Adrenal gland (tissue), 5 donors: ENCODE results near the gene MS4A12.

Experiments
- CTCF ChIP-seq, 6 experiments: fragments of 450-650 bp in 4 of 6; fragments of 200-600 bp in 2 of 6; sonication (generic) in 1 of 6; IDR thresholded peaks; 1 replicate in 5 of 6; 2 replicates in 1 of 6; pipeline versions ENCODE4 v1.5.1 to v1.8.0; 2016 to 2021; ENCODE audit warnings: antibody characterized with exemption in 6 of 6, mild to moderate bottlenecking in 2 of 6, moderate library complexity in 1 of 6
- POLR2A ChIP-seq, 2 donors: fragments of 450-650 bp; IDR thresholded peaks; one replicate each; pipeline ENCODE4 v1.6.1; 2017; ENCODE audit warnings: antibody characterized with exemption in 2 of 2, mild to moderate bottlenecking in 2 of 2, moderate library complexity in 1 of 2
- donor health status: DM: no; HTN: no; CAD: no.

- TF ChIP-seq POLR2A (IDR thresholded peaks at IDR 0.05) (no peak), CTCF (IDR thresholded peaks at IDR 0.05) (no peak)
These were observed 21.2 kb downstream of the MS4A12 start for GRCh38 chr11:60513496-60514460.
